Measurements from ENCODE around the gene SERPINE2. TPM values are rescaled to one million over a fixed set of nuclear protein-coding genes. Genes with fewer than 3 reads are reported as not detected.

Gene SERPINE2
- total RNA-seq, 4 donors from 2014 or later: 25.5 to 94.5 (median 38.5) TPM

DNA sequence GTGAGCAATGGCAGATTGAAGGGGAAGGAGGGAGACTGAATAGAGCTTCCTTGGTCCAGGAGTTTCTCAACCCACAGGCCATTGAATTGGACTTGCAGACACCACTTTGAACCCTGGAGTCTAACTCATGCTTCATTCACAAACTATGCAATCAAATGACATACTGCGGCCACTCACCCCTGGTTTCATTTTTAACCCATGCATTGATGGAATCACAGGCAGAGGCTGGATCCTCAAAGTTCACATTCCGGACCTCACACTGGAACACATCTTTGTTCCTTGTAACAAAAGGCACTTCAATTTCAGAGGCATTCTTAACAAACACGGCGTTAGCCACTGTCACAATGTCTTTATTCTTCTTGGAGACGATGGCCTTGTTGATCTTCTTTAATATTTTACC, 41.1 kb downstream of the SERPINE2 start:
- Histone ChIP-seq H3K4me1 (peaks cover 0 to 21% (median 3%) of the 10 kb centered on the region in 4 donors), H3K4me3 (no peak overlapping the region), H3K27ac (peak overlapping the region in 2 of 4 donors; percentile 30 to 36), H3K27me3 (no peaks in the 10 kb centered on the region), H3K9me3 (no peaks in the 10 kb centered on the region), H3K36me3 (peaks cover 0 to 20% (median 0%) of the 10 kb centered on the region in 3 donors)
- no peak for DNase-seq (ENCODE audit: low spot score in 2 of 2)
- WGBS, 2 donors: 51 to 52% methylated on average over 5 of the region's 5 CpGs
- TF ChIP-seq, protein P1, sequence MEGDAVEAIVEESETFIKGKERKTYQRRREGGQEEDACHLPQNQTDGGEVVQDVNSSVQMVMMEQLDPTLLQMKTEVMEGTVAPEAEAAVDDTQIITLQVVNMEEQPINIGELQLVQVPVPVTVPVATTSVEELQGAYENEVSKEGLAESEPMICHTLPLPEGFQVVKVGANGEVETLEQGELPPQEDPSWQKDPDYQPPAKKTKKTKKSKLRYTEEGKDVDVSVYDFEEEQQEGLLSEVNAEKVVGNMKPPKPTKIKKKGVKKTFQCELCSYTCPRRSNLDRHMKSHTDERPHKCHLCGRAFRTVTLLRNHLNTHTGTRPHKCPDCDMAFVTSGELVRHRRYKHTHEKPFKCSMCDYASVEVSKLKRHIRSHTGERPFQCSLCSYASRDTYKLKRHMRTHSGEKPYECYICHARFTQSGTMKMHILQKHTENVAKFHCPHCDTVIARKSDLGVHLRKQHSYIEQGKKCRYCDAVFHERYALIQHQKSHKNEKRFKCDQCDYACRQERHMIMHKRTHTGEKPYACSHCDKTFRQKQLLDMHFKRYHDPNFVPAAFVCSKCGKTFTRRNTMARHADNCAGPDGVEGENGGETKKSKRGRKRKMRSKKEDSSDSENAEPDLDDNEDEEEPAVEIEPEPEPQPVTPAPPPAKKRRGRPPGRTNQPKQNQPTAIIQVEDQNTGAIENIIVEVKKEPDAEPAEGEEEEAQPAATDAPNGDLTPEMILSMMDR (IDR thresholded peaks at IDR 0.05): no peak
- no peak for TF ChIP-seq POLR2A (IDR thresholded peaks at IDR 0.05)
- no peak for TF ChIP-seq EP300 (IDR thresholded peaks at IDR 0.05)

DNA sequence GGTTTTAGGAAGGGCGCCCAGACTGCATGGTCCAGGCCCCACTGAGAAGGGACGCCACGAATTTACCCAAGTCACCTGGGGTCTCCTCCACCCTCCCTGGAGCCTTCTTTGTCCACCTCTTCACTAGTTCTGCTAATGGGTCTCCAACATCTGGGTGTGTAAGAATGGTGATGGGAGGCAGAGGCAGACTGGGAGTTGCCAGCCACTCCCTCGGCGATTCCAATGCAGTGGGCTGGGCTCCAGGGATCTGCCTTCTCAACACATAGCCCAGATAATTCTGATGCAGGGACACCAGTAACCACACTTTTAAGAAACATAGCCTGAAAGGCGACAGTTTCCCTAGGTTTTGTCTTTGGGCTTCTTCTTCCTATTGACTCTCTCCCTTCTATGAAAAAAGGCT, 42.7 kb downstream of the SERPINE2 start:
- no peak for DNase-seq (ENCODE audit: low spot score in 2 of 2)
- Histone ChIP-seq H3K4me1 (peaks cover 0 to 21% (median 3%) of the 10 kb centered on the region in 4 donors), H3K4me3 (no peak overlapping the region), H3K27ac (no peak overlapping the region), H3K27me3 (no peaks in the 10 kb centered on the region), H3K9me3 (no peaks in the 10 kb centered on the region), H3K36me3 (peaks cover 0 to 16% (median 0%) of the 10 kb centered on the region in 3 donors)
- TF ChIP-seq EP300 (IDR thresholded peaks at IDR 0.05) (no peak), POLR2A (IDR thresholded peaks at IDR 0.05) (no peak)
- TF ChIP-seq, protein P1 (IDR thresholded peaks at IDR 0.05): no peak
- WGBS, 2 donors: 75 to 92% methylated on average over 6 of the region's 6 CpGs

DNA sequence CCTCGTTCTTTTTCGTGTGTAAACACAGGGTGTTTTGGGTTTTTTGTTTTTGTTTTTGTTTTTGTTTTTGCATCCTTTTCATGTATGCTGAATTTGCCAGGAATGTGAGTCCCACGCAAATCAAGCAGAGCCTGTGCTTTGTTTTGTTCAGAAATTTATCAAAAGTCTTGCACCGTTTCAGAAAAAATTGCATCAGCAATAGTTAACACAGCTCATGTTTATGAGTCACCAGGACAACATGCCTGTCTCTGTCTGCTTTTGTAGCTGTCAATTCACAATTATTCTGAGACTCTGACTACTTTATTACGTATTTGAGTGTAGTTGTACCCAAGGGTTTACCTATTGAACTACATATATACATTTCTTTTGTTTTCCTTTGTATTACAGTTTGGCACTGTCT, 43.5 kb downstream of the SERPINE2 start:
- TF ChIP-seq, protein P1 (IDR thresholded peaks at IDR 0.05): no peak
- TF ChIP-seq POLR2A (IDR thresholded peaks at IDR 0.05) (no peak), EP300 (IDR thresholded peaks at IDR 0.05) (no peak)
- H3K9me3 ChIP-seq: no peaks in the 10 kb centered on the region
- H3K36me3 ChIP-seq: peaks cover 0 to 7% (median 0%) of the 10 kb centered on the region in 3 donors
- DNase-seq (ENCODE audit: low spot score in 2 of 2): no peak
- H3K4me1 ChIP-seq: peaks cover 0 to 21% (median 3%) of the 10 kb centered on the region in 4 donors
- H3K27ac ChIP-seq: no peak overlapping the region
- no peak overlapping the region for H3K4me3 ChIP-seq
- H3K27me3 ChIP-seq: no peaks in the 10 kb centered on the region
- WGBS, 2 donors: 69 to 72% methylated on average over 5 of the region's 5 CpGs

DNA sequence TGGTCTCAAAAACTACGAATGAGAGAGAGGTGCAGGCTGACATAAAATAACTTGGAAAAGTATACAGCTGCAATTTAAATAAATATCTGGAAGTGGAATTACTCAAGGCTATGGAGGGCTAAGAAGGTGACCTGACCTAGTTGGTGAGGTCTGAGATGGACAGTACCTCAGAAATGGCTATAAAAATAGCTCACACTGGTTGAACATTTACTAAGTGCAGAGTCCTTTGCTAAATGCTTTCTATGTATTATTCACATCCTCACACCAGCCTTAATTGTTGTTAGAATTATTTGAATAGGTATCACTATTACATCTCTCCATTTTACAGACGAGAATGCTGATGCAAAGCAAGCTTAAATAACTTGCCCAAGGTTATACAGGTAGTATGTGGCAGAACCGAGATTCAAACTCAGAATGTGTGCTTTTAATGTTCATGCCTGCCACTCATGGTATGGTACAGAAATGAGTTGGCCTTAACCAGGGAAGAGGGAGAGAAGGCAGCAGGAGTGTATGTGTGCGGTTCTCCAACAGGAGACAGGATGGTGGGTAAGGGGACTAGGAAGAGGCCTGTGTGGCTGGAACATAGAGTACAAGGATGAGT, 44.4 kb downstream of the SERPINE2 start:
- WGBS, 2 donors: 92 to 95% methylated on average over 4 of the region's 4 CpGs
- Histone ChIP-seq H3K4me3 (no peak overlapping the region), H3K27ac (no peak overlapping the region), H3K9me3 (no peaks in the 10 kb centered on the region), H3K4me1 (peaks cover 0 to 21% (median 3%) of the 10 kb centered on the region in 4 donors), H3K27me3 (no peaks in the 10 kb centered on the region), H3K36me3 (no peaks in the 10 kb centered on the region)
- no peak for TF ChIP-seq EP300 (IDR thresholded peaks at IDR 0.05)
- TF ChIP-seq, protein P1 (IDR thresholded peaks at IDR 0.05): no peak
- no peak for TF ChIP-seq POLR2A (IDR thresholded peaks at IDR 0.05)
- DNase-seq (ENCODE audit: low spot score in 2 of 2): no peak

DNA sequence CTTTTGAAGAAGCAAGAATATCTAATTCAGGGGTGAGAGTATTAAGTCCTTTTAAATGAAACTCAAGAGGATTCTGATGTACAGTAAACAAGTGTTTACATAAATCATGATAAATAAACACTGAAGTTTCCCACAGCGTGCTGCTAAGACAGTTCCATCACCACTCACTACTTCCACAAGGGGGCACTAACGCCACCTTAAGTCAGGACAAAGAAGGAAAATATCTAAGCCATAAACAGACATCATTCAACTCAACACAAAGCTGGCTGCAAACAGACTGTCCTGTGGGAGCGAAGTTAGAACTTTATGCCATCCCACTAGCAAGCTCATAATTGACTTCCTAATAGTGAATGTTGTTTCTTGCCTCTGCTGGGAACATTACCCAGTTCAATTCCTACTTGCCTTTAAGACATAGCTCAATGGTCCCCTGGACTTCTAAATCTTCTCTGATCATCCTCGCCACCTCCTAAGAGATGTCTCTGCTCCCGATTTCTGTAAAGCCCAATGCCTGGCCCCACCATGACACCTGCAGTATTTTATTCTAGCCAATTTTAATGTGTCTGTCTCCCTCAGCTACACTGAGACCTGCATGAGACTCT, 45.4 kb downstream of the SERPINE2 start:
- WGBS, 2 donors: 27 to 31% methylated on average over 5 of the region's 5 CpGs
- TF ChIP-seq EP300 (IDR thresholded peaks at IDR 0.05) (peak in 1 of 2 donors; percentile 33), POLR2A (IDR thresholded peaks at IDR 0.05) (no peak)
- TF ChIP-seq, protein P1 (IDR thresholded peaks at IDR 0.05): peak; percentile 74 to 83 (median 78)
- DNase-seq (ENCODE audit: low spot score in 2 of 2): peak; percentile 55 to 89

More for the DNA sequence above, 45.4 kb downstream of the SERPINE2 start:
- Histone ChIP-seq H3K4me3 (no peak overlapping the region), H3K36me3 (no peaks in the 10 kb centered on the region), H3K9me3 (no peaks in the 10 kb centered on the region), H3K27me3 (no peaks in the 10 kb centered on the region), H3K4me1 (peaks cover 0 to 17% (median 3%) of the 10 kb centered on the region in 4 donors), H3K27ac (peak overlapping the region in 1 of 4 donors; percentile 24)

Data from tibial nerve (tissue), 4 donors.